MG63 (cell line): ENCODE results near the gene COL13A1. TPM values are rescaled to one million over a fixed set of nuclear protein-coding genes. Genes with fewer than 3 reads are reported as not detected.

Experiments used
- DNase-seq: peaks from one replicate; pipeline ENCODE4 v3.0.0-alpha.2; 2020
- H3K27me3 ChIP-seq: fragments of 250-450 bp; sonication (Bioruptor Pico); 2 replicates; pipeline ENCODE4 v1.5.1; 2020; ENCODE audit warnings: mild to moderate bottlenecking, moderate library complexity
- H3K36me3 ChIP-seq: fragments of 250-450 bp; sonication (Bioruptor Pico); 2 replicates; pipeline ENCODE4 v1.5.1; 2020; ENCODE audit warnings: mild to moderate bottlenecking, moderate library complexity
- H3K4me3 ChIP-seq: fragments of 250-450 bp; sonication (Bioruptor Pico); 2 replicates; pipeline ENCODE4 v1.5.1; 2020; ENCODE audit warnings: mild to moderate bottlenecking, moderate library complexity
- H3K9me3 ChIP-seq: fragments of 250-450 bp; sonication (Bioruptor Pico); 2 replicates; pipeline ENCODE4 v1.5.1; 2020; ENCODE audit warnings: mild to moderate bottlenecking, moderate library complexity
- total RNA-seq: library from RNA; depleted of rRNA; stranded (reverse); fragments of >200 nt; shearing (Covaris generic); gene quantifications from 2 replicates; pipeline ENCODE4 v1.2.3, GENCODE V29; 2014; ENCODE audit warnings: low replicate concordance

COL13A1 gene
- total RNA-seq, 1 experiment from 2014 or later: 9.1 TPM

GRCh38 chr10:69848454-69848853 lies 46.7 kb downstream of the COL13A1 start:
- no peaks in the 10 kb centered on the region for H3K9me3 ChIP-seq
- H3K36me3 ChIP-seq: no peaks in the 10 kb centered on the region
- H3K27me3 ChIP-seq: no peaks in the 10 kb centered on the region
- no peak for DNase-seq
- no peak overlapping the region for H3K4me3 ChIP-seq

GRCh38 chr10:69849825-69850224 lies 48.1 kb downstream of the COL13A1 start:
- H3K4me3 ChIP-seq: no peak overlapping the region
- no peaks in the 10 kb centered on the region for H3K36me3 ChIP-seq
- DNase-seq: no peak
- H3K9me3 ChIP-seq: no peaks in the 10 kb centered on the region
- no peaks in the 10 kb centered on the region for H3K27me3 ChIP-seq

GRCh38 chr10:69850440-69850839 lies 48.7 kb downstream of the COL13A1 start:
- H3K27me3 ChIP-seq: no peaks in the 10 kb centered on the region
- H3K9me3 ChIP-seq: no peaks in the 10 kb centered on the region
- no peak overlapping the region for H3K4me3 ChIP-seq
- H3K36me3 ChIP-seq: no peaks in the 10 kb centered on the region
- DNase-seq: no peak

GRCh38 chr10:69851306-69851705 lies 49.6 kb downstream of the COL13A1 start:
- Histone ChIP-seq H3K36me3 (no peaks in the 10 kb centered on the region), H3K9me3 (no peaks in the 10 kb centered on the region), H3K27me3 (no peaks in the 10 kb centered on the region), H3K4me3 (no peak overlapping the region)
- DNase-seq: no peak

- Histone ChIP-seq H3K4me3 (no peak overlapping the region), H3K27me3 (no peaks in the 10 kb centered on the region), H3K36me3 (no peaks in the 10 kb centered on the region), H3K9me3 (no peaks in the 10 kb centered on the region)
- no peak for DNase-seq
Measured at GRCh38 chr10:69853064-69853463, 51.4 kb downstream of the COL13A1 start.

- H3K9me3 ChIP-seq: no peaks in the 10 kb centered on the region
- no peaks in the 10 kb centered on the region for H3K36me3 ChIP-seq
- H3K27me3 ChIP-seq: no peaks in the 10 kb centered on the region
- H3K4me3 ChIP-seq: no peak overlapping the region
- no peak for DNase-seq
Measured at GRCh38 chr10:69854511-69855345, 53.0 kb downstream of the COL13A1 start.

- Histone ChIP-seq H3K27me3 (no peaks in the 10 kb centered on the region), H3K36me3 (no peaks in the 10 kb centered on the region), H3K4me3 (no peak overlapping the region), H3K9me3 (no peaks in the 10 kb centered on the region)
- no peak for DNase-seq
Measured at GRCh38 chr10:69855346-69856111, 53.8 kb downstream of the COL13A1 start.

- H3K27me3 ChIP-seq: no peaks in the 10 kb centered on the region
- no peaks in the 10 kb centered on the region for H3K36me3 ChIP-seq
- H3K9me3 ChIP-seq: no peaks in the 10 kb centered on the region
- no peak for DNase-seq
- H3K4me3 ChIP-seq: no peak overlapping the region
Measured at GRCh38 chr10:69856601-69857166, 55.0 kb downstream of the COL13A1 start.

- DNase-seq: no peak
- Histone ChIP-seq H3K4me3 (no peak overlapping the region), H3K27me3 (no peaks in the 10 kb centered on the region), H3K9me3 (no peaks in the 10 kb centered on the region), H3K36me3 (no peaks in the 10 kb centered on the region)
Measured at GRCh38 chr10:69858201-69858600, 56.5 kb downstream of the COL13A1 start.

- H3K9me3 ChIP-seq: no peaks in the 10 kb centered on the region
- no peaks in the 10 kb centered on the region for H3K27me3 ChIP-seq
- H3K36me3 ChIP-seq: no peaks in the 10 kb centered on the region
- no peak for DNase-seq
- no peak overlapping the region for H3K4me3 ChIP-seq
Measured at GRCh38 chr10:69860271-69860670, 58.6 kb downstream of the COL13A1 start.

- Histone ChIP-seq H3K36me3 (no peaks in the 10 kb centered on the region), H3K9me3 (no peaks in the 10 kb centered on the region), H3K4me3 (no peak overlapping the region), H3K27me3 (no peaks in the 10 kb centered on the region)
- DNase-seq: peak; percentile 77
Measured at GRCh38 chr10:69861251-69862240, 59.8 kb downstream of the COL13A1 start.

GRCh38 chr10:69862882-69863530 lies 61.3 kb downstream of the COL13A1 start:
- Histone ChIP-seq H3K27me3 (no peaks in the 10 kb centered on the region), H3K36me3 (no peaks in the 10 kb centered on the region), H3K9me3 (no peaks in the 10 kb centered on the region), H3K4me3 (no peak overlapping the region)
- DNase-seq: no peak

- H3K36me3 ChIP-seq: no peaks in the 10 kb centered on the region
- H3K27me3 ChIP-seq: no peaks in the 10 kb centered on the region
- no peak overlapping the region for H3K4me3 ChIP-seq
- peak; percentile 66 for DNase-seq
- H3K9me3 ChIP-seq: no peaks in the 10 kb centered on the region
Measured at GRCh38 chr10:69863580-69863979, 61.9 kb downstream of the COL13A1 start.

- no peaks in the 10 kb centered on the region for H3K9me3 ChIP-seq
- H3K27me3 ChIP-seq: no peaks in the 10 kb centered on the region
- no peaks in the 10 kb centered on the region for H3K36me3 ChIP-seq
- DNase-seq: peak; percentile 68
- no peak overlapping the region for H3K4me3 ChIP-seq
Measured at GRCh38 chr10:69864321-69864720, 62.6 kb downstream of the COL13A1 start.

- Histone ChIP-seq H3K9me3 (no peaks in the 10 kb centered on the region), H3K27me3 (no peaks in the 10 kb centered on the region), H3K36me3 (no peaks in the 10 kb centered on the region), H3K4me3 (no peak overlapping the region)
- no peak for DNase-seq
Measured at GRCh38 chr10:69865450-69865849, 63.7 kb downstream of the COL13A1 start.

- DNase-seq: no peak
- Histone ChIP-seq H3K9me3 (no peaks in the 10 kb centered on the region), H3K27me3 (no peaks in the 10 kb centered on the region), H3K4me3 (no peak overlapping the region), H3K36me3 (no peaks in the 10 kb centered on the region)
Measured at GRCh38 chr10:69866246-69866687, 64.6 kb downstream of the COL13A1 start.
